Mammary epithelial cell (primary cell): ENCODE measurements around the gene KAT8.
"Not testable (repeated sequence)": the region's sequence is repeated elsewhere in the genome, so short reads cannot be mapped to it uniquely, and the experiment has no call there.

Experiments
- CTCF ChIP-seq, 2 donors: IDR thresholded peaks in 1 of 2; conservative IDR thresholded peaks in 1 of 2; 2 replicates each; pipeline ENCODE4 v1.5.1; 2011 to 2012; ENCODE audit warnings: inconsistent platforms in 2 of 2, low read length in 2 of 2, mild to moderate bottlenecking in 2 of 2, control low read depth in 1 of 2, low read depth in 1 of 2; ENCODE audit not compliant: insufficient read depth in 1 of 2; ENCODE audit errors: extremely low read depth in 1 of 2
- EZH2 ChIP-seq: IDR thresholded peaks from 2 replicates; pipeline ENCODE4 v1.6.1; 2012; ENCODE audit warnings: low read length, inconsistent platforms, borderline replicate concordance

GRCh38 chr16:31141071-31141469 is 23.6 kb downstream of the KAT8 start:
- not testable (repeated sequence) for TF ChIP-seq CTCF (conservative IDR thresholded peaks at IDR 0.05 in 1 of 2, IDR thresholded peaks at IDR 0.05 in 1 of 2; ENCODE audit: extremely low read depth in 1 of 2, insufficient read depth in 1 of 2, low read depth in 1 of 2, low read length in 2 of 2); EZH2
